Stimulated activated CD4-positive, alpha-beta T cell treated with anti-CD3 and anti-CD28 coated beads, TNF-alpha, amount 100 ng/mL, for 24 hours (primary cell): ENCODE measurements around the gene MYLK.

ENCODE experiments used
- DNase-seq, 3 experiments: peaks; one replicate each; pipeline ENCODE4 v3.0.0-alpha.2; 2020; ENCODE audit warnings: low read depth in 3 of 3

MYLK gene

DNA sequence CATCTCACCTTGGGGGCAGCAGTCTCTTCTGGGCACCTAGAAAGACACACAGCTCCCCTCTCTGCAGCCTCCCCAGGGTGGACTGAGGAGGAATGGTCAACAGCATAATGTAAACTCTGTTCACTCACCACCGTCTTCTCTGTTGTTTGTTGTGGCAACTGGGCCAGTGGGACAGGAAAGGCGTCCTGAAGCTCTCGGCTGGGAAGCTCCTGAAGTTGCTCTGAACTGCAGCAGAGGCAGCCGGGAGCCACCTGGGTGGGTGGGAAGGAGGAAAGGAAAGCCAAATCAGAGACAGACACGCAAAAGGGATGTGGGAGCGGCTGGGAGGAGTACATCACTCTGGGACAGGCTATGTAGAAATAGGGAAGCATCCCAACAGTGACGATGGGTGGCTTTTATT is 52.7 kb downstream of the MYLK start:
- DNase-seq, result no peak

DNA sequence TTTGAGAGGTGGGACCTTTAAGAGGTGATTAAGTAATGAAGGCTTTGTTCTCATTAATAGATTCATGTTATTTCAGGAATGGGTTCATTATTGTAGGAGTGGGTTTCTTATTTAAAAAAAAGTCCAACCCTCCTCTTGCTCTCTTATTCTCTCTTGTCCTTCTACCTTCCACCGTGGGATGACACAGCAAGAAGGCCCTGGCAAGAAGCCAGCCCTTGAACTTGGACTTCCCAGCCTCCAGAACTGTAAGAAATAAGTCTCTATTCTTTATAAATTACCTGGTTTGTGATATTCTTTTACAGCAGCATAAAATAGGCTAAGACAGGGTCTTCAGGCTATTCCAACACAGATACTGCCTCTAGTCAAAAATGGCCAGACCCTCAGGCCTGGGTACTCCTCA is 62.2 kb downstream of the MYLK start:
- DNase-seq, result no peak

DNA sequence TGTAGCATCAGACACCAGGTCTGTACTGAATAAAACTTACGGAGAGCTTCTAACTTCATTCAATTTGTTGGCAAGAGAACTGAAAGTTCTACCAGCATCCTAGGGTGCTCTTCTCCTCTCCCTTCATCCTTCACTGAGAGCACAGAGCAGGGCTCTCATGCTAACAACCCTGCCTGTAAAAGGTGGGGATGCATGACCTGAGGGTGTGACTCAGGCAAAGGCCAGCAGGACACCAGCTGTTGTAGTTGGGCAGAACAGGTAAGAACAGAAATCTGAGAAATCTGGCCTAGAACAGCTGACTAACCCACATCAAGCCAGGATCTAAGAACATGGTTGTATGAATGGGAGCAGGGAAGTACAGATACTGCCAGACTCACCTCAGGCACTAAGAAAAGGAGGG is 64.2 kb downstream of the MYLK start:
- no peak for DNase-seq

DNA sequence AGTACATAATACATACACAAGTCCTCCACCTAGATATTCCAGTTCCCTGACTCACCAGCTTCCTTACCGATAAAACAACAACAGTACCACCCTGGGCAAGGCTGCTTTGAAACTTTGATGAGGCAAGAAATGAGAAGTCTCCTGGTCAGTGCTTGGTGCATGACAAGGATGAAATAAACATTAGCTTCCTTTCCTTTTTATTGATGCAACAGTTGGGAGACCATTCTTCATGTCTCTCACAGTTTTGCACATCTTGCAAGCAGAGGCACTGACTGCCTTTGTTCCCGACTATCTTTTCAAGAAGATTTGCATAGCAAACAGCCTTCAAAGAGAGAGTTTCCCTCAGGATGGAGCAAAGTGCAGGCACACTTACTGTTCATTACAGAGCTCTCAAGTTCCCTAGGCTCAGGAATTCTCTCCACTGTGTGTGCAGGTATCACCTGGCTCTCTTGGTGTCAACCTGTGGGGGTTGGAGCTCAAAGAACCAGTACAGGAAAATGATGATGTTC is 65.2 kb downstream of the MYLK start:
- no peak for DNase-seq

DNA sequence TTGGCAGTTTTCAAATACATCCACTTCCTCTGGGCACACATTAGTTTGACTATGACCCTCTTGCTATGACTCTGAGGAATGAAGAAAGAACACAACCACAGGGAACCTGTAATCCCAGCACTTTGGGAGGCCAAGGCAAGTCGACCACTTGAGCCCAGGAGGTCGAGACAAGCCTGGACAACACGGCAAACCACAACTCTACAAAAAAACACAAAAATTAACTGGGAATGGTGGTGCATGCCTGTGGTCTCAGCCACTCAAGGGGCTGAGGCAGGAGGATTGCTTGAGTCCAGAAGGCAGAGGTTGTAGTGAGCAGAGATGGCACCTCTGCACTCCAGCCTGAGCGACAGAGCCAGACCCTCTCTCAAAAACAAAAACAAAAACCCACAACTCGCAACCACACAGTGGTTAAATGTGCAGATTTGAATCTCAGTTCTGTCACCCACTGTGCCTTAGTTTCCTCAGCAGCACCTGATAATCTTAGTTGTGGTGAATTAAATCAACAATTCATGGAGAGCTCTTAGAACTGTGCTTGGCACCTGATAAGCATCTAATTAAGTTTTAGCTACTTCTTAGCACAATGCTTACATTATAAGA is 65.7 kb downstream of the MYLK start:
- DNase-seq, result no peak

DNA sequence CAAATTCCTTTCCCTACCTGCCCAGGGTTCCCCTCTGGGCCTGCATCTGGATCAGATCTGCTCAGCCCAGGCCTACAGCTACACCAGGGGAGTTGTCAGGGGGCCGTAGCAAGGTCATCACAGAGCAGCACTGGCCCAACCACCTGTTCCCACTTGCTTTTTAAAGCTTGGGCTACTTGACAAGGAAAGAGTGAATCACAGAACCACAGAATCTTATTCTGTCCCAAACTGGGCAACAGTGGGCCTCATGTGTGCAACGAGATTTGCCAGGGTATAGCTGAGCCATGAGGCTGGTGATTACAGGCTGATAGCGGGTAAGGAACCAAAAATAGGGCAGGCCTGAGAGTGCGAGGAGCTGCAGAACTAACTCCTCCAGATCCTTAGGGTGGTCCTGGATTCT is 66.7 kb downstream of the MYLK start:
- DNase-seq, result no peak

DNA sequence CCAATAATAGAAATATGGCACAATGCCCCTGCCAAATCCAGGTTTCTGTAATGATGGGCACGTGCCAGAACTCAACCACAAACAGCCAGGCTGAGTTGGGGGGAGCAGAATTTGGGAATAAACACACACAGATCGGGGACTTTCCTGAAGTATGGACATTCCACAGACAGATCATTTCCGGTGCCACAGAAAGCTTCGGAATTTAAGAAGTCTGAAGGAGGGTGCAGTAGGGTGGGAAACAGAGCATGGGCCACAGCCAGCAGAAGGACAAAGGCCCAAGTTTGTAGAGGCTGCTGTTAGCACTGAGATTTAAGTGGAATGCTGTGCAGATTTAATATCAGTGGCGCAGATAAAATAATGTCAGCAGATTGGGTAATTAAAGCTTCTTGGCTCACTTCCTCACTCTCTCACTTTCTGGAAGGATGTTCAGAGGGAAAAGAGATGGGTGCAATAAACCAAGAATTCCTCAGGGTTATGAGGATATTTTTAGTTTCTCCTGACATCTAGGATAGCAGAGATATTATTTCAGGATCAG is 67.4 kb downstream of the MYLK start:
- DNase-seq, result no peak

DNA sequence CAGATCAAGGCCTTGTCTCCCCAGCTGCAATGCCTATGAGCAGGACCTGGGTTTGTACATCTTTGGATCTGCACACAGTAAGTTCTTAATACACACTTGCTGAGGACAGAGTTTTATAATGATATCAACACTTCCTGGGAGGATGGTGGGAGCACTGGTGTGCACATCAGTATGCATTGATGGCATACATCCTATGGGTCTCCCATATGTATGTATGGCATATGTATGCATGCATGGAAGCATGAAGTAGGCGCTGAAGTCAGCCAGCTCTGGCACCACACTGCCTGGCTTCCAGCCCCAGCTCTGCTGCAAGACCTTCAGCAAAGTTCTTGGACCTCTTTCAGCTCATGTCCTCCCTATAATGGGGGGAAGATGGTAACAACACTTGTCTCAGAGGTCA is 68.2 kb downstream of the MYLK start:
- no peak for DNase-seq

DNA sequence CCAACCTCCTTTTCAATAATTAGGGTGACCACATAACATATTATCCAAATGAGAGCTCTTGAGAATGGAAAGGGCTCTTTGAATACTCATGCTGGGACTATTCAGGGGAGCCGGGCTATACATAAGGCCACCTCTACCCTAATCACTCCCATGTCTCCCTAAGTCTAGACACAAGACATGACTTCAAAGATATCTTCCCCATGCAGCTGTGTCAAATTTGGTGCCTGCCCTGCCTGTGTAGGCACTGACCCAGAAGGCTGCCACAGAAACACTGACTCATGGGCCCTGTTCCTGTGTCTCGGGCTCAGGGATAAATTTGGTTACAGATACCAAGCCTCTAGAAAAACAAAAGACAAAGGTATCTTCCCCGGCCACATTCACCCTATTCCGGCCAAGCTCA is 70.3 kb downstream of the MYLK start:
- DNase-seq, result no peak

DNA sequence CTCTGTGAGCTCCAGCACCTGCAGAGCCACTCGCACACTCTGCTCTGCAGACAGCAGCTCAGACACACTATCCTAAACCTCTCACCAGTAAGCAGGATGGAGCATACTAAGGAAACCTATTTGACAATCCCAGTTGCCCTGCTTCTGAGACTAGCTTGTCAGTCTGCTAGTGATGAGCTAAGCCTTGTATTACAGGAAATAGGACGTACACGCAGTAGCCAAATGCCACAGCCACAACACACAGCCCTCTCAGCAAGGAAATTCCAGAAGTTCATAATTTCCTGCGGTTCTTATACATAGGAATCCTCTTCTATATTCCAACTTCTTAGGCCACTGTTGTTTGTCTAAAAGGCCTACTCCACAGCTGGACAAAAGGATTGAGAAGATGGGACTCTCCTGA is 74.5 kb downstream of the MYLK start:
- no peak for DNase-seq

DNA sequence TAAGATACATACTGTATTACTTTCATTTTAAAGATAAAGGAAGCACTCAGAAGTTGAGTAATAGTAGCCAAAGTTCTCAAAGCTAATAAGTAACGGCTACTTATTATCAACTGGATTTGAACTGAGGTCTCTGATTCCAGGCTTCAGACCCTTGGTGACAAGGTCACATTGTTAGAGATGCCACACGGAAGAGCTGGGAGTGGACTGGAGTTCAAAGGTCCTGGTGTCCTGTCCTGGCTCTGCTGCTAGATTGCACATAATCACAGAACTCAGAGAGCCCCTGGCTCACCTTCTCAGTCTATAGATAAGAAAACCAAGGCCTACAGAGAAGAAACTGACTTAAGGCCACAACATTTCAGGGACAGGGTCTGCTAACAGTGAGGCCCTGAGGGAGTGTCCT is 75.3 kb downstream of the MYLK start:
- no peak for DNase-seq

DNA sequence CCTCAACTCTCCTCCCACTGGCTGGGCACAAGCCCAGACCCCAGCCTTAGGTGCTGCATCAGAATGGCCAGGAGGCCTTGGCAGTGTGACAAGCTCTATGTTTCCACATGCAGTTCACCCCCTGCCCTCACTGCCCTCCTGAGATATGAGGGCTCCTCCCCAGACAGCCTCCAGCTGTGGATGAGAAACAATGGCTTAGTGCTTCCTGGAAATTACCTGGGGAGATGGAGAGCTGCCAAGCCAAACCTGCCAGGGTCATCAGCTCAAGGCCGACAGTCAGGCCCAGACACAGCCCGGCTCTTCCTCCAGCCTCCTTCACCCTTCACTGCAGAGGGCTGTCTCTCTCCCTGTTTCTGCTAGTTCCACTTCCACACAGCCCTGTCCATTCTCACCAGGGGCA is 76.3 kb downstream of the MYLK start:
- DNase-seq, result no peak

DNA sequence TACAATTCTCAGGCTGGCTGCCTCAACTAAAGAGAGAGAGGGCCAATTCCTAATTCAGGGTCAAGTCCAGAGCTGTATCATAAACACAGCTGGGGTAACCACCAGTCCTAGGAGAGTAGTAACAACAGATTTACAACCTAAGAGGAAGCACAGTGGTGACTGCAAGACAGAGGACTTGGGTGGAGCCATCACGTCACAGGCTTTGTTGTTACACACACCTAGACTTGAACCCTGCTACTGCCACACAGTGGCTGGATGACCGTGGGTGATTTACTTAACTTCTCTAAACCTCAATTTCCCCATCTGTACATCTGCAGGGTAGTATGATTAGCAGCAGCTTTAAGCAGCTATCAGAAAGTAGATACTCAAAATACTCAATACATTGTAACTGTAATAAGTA is 78.6 kb downstream of the MYLK start:
- DNase-seq, result no peak

DNA sequence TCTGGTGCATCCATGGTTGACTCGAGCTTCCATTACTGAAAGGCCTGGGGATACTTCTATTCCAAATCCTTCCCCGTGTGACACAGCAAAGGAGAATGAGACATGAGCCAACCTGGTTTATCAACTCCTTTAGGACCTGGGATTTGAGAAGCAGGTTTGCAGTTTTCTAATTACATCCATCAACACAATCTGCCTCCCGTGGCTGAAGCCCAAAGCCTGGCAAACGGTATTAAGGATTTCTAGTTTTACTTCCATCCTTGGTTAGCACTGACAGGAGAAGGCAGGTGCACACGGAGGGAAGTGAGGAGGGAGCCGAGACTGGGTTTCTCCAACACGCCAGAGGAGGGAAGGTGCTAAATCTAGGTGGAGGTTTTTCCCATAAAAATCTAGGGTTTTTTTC is 79.0 kb downstream of the MYLK start:
- DNase-seq, result no peak

DNA sequence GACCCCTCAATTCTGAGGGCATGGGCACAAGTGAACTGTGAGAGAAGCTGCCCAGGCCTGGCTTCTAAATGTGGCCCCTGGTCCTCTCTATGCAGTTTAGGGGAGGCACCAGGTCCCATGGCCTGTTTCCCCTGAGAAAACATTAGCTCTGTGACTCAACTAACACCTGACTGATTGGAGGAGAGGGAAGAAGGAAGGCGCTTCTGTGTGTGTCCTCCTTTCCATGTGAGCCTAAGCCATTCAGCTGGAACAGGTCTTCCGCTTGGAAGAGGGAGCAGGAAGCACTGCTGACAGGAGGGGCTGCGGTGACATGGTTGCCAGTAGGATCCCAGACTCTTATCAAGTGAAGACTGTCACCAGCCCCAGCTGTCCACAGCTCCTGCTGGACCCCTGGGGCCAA is 79.5 kb downstream of the MYLK start:
- DNase-seq, result no peak

DNA sequence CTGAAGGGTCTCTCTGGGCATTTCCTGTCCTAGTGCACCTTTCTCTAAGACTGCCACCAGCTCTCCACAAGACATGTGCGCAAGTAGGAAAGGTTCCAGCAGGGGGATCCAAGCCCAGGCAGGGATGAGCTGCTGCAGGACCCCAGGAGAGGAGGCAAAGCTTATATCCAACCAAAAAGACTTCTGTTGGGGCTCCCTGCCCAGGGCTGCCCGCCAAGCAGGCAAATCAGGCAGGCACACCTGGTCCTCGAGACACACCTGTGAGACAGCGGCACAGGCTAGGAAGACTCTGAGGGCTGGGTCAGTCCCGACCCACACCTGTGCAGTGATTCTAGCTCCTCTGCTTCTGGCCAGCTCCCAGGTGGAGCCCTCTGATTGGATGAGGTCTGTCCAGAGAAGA is 80.6 kb downstream of the MYLK start:
- no peak for DNase-seq

DNA sequence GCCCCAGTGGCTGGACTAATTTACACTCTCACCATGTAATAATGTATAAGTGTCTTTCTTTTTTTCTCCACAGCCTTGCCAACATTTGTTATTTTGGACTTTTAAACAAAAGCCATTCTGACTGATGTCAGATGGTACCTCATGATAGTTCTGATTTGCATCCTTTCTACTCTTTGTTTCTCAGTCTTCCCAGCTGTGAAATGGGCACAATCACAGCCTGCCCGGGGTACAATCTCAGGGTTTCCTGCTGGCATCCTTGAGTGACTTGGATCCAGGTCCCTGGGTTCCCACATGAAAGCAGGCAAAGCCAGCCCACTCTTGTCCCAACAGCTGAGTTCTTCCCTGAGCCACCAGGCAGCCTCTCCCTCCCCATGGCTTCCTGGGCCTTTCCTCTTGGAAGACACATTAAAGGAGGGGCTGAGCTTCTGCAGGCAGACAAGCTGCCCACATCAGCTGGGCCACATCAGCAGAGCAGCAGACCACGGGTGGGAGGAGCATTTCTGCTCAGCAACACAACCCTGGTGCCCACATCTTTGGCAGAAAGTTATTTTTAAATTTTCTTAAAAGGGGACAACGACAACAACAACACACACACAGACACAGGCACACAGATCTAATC is 82.0 kb downstream of the MYLK start:
- no peak for DNase-seq

DNA sequence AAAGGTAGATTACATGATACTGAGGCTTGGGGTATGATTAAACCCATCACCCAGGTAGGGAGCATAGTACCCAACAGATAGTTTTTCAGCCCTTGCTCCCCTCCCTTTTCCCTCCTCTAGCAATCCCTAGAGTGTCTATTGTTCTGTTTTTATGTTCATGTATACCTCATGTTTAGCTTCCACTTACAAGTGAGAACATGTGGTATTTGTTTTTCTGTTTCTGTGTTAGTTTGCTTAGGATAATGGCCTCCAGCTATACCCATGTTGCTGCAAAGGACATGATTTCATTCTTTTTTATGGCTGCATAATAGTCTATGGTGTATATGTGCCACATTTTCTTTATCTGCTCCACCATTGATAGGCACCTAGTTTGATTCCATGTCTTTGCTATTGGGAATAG is 82.7 kb downstream of the MYLK start:
- DNase-seq, result no peak

DNA sequence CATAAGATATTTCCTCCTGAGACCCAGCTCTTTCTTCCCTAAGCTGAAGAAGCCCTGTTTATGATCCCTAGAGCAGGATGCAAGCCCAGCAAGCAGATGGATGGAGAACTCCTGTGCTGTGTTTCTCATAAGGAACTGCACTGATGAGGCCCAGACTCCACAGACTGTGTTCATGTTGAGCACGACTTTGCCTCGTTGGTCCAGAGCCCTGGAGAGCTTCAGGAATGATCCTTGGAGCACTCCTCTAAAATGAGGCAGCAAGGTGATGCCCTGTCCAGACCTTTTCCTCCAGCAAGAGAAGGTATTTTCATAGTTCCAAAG is 83.8 kb downstream of the MYLK start:
- no peak for DNase-seq

DNA sequence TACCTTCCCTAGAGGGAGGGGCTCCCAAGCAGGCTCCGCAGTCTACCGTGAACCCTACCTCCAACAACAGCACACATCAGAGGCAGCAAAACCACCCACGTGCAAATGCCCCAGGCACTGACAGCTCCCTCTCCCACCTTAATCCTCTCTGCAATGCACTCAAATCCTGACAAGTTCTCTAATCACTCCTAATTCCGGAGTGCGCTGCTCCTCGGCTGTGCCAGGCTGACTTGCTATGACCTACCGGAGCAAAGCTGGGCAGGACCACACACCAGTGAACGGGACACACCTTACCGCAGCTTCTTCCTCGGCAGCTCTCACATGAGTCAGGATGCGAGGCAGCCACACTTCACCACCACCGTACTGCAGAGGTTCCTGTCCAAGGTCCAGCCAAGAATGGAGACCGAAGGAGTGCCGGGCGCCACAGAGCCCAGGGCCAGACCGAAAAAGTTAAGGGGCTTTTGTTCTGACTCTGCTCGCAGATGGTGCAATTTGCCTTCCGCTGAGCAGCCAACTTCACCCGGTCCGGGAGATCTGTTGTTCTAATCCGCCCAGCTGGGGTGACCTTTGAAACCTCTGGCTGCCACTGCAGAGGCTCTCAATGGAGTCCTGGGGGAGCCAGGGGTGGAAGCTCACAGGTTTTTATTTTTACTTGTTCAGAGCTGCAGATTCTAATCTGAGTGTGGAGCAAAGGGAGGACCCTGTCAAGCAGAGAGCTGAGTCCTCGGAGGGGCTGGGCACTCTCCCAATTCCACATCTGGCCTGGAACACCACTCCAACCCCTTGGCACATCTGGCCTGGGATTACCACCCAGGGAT is 84.4 kb downstream of the MYLK start:
- no peak for DNase-seq

DNA sequence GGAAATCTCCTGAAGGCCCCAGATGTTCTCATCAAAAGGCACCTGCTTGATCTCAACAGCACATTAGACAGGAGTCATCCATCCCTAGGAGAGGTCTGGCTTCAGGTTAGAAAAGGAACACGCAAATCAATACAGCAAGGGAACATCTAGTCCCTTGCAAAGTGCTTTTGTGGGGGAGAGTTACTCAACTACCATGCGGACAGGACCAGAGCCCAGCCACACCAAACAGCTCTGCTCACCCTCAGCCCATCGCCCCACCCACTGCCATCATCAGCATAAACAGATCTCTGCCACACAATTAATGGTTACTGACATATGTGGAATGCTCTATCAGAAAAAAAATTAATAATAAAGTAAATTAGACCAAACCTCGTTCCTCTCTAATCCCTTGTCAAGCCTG is 85.6 kb downstream of the MYLK start:
- DNase-seq, result no peak

DNA sequence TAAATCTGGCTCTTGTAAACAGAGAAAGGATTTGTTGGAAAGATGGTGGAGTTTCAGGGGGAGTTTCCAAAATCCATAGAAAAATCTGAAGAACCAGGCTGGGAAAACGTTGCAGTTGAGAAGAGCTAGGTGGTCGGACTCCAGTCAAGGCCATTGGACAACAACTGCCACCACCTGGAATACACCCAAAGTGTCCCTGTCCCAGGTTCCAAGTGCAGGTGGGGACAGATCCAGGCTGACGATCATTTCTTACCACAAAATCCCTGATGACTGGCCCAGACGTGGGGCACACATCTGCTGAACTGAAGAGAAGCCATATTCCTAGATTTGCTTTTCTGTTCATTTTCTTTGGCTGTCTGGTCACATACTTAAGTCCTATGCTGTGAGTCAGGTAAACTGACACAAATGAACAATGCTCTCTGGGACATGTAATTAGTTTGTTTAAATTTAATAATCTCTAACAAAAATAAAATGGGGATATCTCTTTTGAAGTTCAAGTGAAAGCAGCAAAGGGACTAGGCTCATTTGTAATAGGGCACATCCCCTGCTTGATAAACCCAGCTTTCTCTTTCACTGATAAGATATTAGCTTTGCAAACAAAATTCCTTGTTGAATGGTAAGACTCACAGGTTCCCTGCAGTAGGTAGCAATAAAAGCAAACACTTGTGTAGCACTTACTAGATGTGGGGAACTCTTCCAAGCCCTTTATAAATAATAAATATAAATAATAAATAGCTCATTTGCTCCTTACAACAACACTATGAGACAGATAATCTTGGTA is 88.5 kb downstream of the MYLK start:
- no peak for DNase-seq
